Neuron (in vitro differentiated cells): ENCODE data around the gene SMCP.

Experiments
- H2AFZ ChIP-seq: one replicate; pipeline ENCODE4 v1.6.1; 2013; ENCODE audit warnings: low read depth, mild to moderate bottlenecking, inconsistent platforms, low read length, moderate library complexity
- H3K27me3 ChIP-seq: one replicate; pipeline ENCODE4 v1.6.1; 2013; ENCODE audit warnings: low read length; ENCODE audit not compliant: insufficient read depth
- H3K36me3 ChIP-seq: one replicate; pipeline ENCODE4 v1.6.1; 2013; ENCODE audit warnings: low read length; ENCODE audit not compliant: insufficient read depth
- H3K4me1 ChIP-seq: one replicate; pipeline ENCODE4 v1.6.1; 2013; ENCODE audit warnings: low read length; ENCODE audit not compliant: insufficient read depth
- H3K4me3 ChIP-seq: 2 replicates; pipeline ENCODE4 v1.5.1; 2013; ENCODE audit warnings: mild to moderate bottlenecking, low read length, moderate library complexity
- H3K9me3 ChIP-seq: one replicate; pipeline ENCODE4 v1.6.1; 2013; ENCODE audit warnings: low read length

The SMCP gene

GRCh38 chr1:152901631-152902030 lies 23.5 kb downstream of the SMCP start:
- H3K4me3 ChIP-seq: no peak overlapping the region
- no peak overlapping the region for H2AFZ ChIP-seq
- H3K9me3 ChIP-seq: no peaks in the 10 kb centered on the region

GRCh38 chr1:152902636-152903035 lies 24.5 kb downstream of the SMCP start:
- Histone ChIP-seq H3K9me3 (no peaks in the 10 kb centered on the region), H3K4me3 (no peak overlapping the region), H3K27me3 (no peaks in the 10 kb centered on the region), H3K4me1 (no peaks in the 10 kb centered on the region), H2AFZ (no peak overlapping the region), H3K36me3 (no peaks in the 10 kb centered on the region)

More at GRCh38 chr1:152901631-152902030, 23.5 kb downstream of the SMCP start:
- H3K27me3 ChIP-seq: no peaks in the 10 kb centered on the region
- H3K36me3 ChIP-seq: no peaks in the 10 kb centered on the region
- H3K4me1 ChIP-seq: no peaks in the 10 kb centered on the region

- Histone ChIP-seq H3K4me1 (no peaks in the 10 kb centered on the region), H3K27me3 (no peaks in the 10 kb centered on the region), H3K4me3 (no peak overlapping the region), H2AFZ (no peak overlapping the region), H3K36me3 (no peaks in the 10 kb centered on the region), H3K9me3 (no peaks in the 10 kb centered on the region)
Measured at GRCh38 chr1:152904688-152905440, 26.7 kb downstream of the SMCP start.

- Histone ChIP-seq H2AFZ (no peak overlapping the region), H3K4me3 (no peak overlapping the region), H3K9me3 (no peaks in the 10 kb centered on the region), H3K4me1 (no peaks in the 10 kb centered on the region), H3K27me3 (no peaks in the 10 kb centered on the region), H3K36me3 (no peaks in the 10 kb centered on the region)
Measured at GRCh38 chr1:152906023-152906565, 28.0 kb downstream of the SMCP start.

- H3K27me3 ChIP-seq: no peaks in the 10 kb centered on the region
- H3K36me3 ChIP-seq: no peaks in the 10 kb centered on the region
- no peaks in the 10 kb centered on the region for H3K4me1 ChIP-seq
- no peak within 1 kb of the TSS for H2AFZ ChIP-seq
- H3K9me3 ChIP-seq: no peaks in the 10 kb centered on the region
- H3K4me3 ChIP-seq: no peak within 1 kb of the TSS
Measured at GRCh38 chr1:152907686-152908601, 29.8 kb downstream of the SMCP start, which contains the start of gene IVL. Gene IVL, plus strand, starts transcription at chr1:152908546. Its CDS starts 1,252 bp downstream, at chr1:152909798.

- H3K36me3 ChIP-seq: no peaks in the 10 kb centered on the region
- H3K4me1 ChIP-seq: no peaks in the 10 kb centered on the region
- H3K27me3 ChIP-seq: no peaks in the 10 kb centered on the region
- H3K4me3 ChIP-seq: no peak overlapping the region
- H2AFZ ChIP-seq: no peak overlapping the region
- no peaks in the 10 kb centered on the region for H3K9me3 ChIP-seq
Measured at GRCh38 chr1:152909206-152909605, 31.1 kb downstream of the SMCP start.

GRCh38 chr1:152912471-152912870 lies 34.3 kb downstream of the SMCP start:
- no peak overlapping the region for H2AFZ ChIP-seq
- H3K4me1 ChIP-seq: no peaks in the 10 kb centered on the region
- no peaks in the 10 kb centered on the region for H3K36me3 ChIP-seq
- no peak overlapping the region for H3K4me3 ChIP-seq
- no peaks in the 10 kb centered on the region for H3K27me3 ChIP-seq
- no peaks in the 10 kb centered on the region for H3K9me3 ChIP-seq

- H3K27me3 ChIP-seq: no peaks in the 10 kb centered on the region
- H3K9me3 ChIP-seq: no peaks in the 10 kb centered on the region
- H3K4me3 ChIP-seq: no peak overlapping the region
- H2AFZ ChIP-seq: no peak overlapping the region
- H3K4me1 ChIP-seq: no peaks in the 10 kb centered on the region
- no peaks in the 10 kb centered on the region for H3K36me3 ChIP-seq
Measured at GRCh38 chr1:152912900-152913299, 34.8 kb downstream of the SMCP start.

- no peaks in the 10 kb centered on the region for H3K9me3 ChIP-seq
- no peaks in the 10 kb centered on the region for H3K27me3 ChIP-seq
- H2AFZ ChIP-seq: no peak overlapping the region
- H3K4me1 ChIP-seq: no peaks in the 10 kb centered on the region
- H3K4me3 ChIP-seq: no peak overlapping the region
- no peaks in the 10 kb centered on the region for H3K36me3 ChIP-seq
Measured at GRCh38 chr1:152917794-152918193, 39.7 kb downstream of the SMCP start.

GRCh38 chr1:152919071-152919470 lies 40.9 kb downstream of the SMCP start:
- H3K27me3 ChIP-seq: no peaks in the 10 kb centered on the region
- no peak overlapping the region for H2AFZ ChIP-seq
- no peaks in the 10 kb centered on the region for H3K9me3 ChIP-seq
- no peaks in the 10 kb centered on the region for H3K4me1 ChIP-seq
- no peaks in the 10 kb centered on the region for H3K36me3 ChIP-seq
- H3K4me3 ChIP-seq: no peak overlapping the region

- Histone ChIP-seq H3K9me3 (no peaks in the 10 kb centered on the region), H2AFZ (no peak overlapping the region), H3K36me3 (no peaks in the 10 kb centered on the region), H3K27me3 (no peaks in the 10 kb centered on the region), H3K4me3 (no peak overlapping the region), H3K4me1 (no peaks in the 10 kb centered on the region)
Measured at GRCh38 chr1:152924191-152924590, 46.1 kb downstream of the SMCP start.

- Histone ChIP-seq H3K4me3 (no peak overlapping the region), H3K27me3 (no peaks in the 10 kb centered on the region), H3K9me3 (no peaks in the 10 kb centered on the region), H3K36me3 (no peaks in the 10 kb centered on the region), H3K4me1 (no peaks in the 10 kb centered on the region), H2AFZ (no peak overlapping the region)
Measured at GRCh38 chr1:152926091-152926490, 48.0 kb downstream of the SMCP start.

- no peaks in the 10 kb centered on the region for H3K36me3 ChIP-seq
- no peak overlapping the region for H3K4me3 ChIP-seq
- H3K4me1 ChIP-seq: no peaks in the 10 kb centered on the region
- no peaks in the 10 kb centered on the region for H3K9me3 ChIP-seq
- H2AFZ ChIP-seq: no peak overlapping the region
- H3K27me3 ChIP-seq: no peaks in the 10 kb centered on the region
Measured at GRCh38 chr1:152928671-152929070, 50.5 kb downstream of the SMCP start.
